Suprapubic skin (tissue), 4 donors: ENCODE measurements around the gene CHAC1.

Source experiments
- POLR2A ChIP-seq, 2 donors: fragments of 450-650 bp; IDR thresholded peaks; one replicate each; pipeline ENCODE4 v1.6.1; 2017; ENCODE audit warnings: antibody characterized with exemption in 2 of 2, mild to moderate bottlenecking in 2 of 2, moderate library complexity in 2 of 2
- POLR2AphosphoS5 ChIP-seq, 3 donors: sonication (generic); formaldehyde crosslinking; IDR thresholded peaks; one replicate each; pipeline ENCODE4 v1.6.1; 2017; ENCODE audit warnings: antibody characterized with exemption in 3 of 3
- TF ChIP-seq, protein P1 (sequence below), 2 donors: fragments of 200-600 bp in 1 of 2; fragments of 450-650 bp in 1 of 2; sonication (generic) in 1 of 2; IDR thresholded peaks; one replicate each; pipeline ENCODE4 v1.5.1; 2016 to 2019; ENCODE audit warnings: antibody characterized with exemption in 2 of 2, mild to moderate bottlenecking in 1 of 2, moderate library complexity in 1 of 2

DNA sequence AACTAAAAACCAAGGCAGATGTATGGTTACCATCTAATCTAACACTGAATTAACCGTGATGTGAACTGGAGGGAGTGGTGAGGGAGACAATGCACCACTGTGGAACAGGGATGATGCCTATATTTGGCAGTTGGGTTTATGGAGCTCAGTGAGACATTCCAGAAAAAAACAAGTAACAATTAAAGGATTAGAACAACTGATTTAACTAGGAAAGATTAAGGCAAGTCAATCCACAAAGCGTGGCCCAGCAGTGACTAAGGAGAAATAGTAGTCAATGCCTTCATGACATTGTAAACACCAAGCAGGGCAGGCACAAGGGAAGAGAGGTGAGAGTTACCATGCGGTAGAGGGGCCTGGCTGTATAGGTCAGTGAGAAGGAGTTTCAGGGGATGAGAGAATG, 38.1 kb downstream of the CHAC1 start:
- TF ChIP-seq POLR2AphosphoS5 (IDR thresholded peaks at IDR 0.05) (no peak), POLR2A (IDR thresholded peaks at IDR 0.05) (no peak)
- TF ChIP-seq, protein P1, sequence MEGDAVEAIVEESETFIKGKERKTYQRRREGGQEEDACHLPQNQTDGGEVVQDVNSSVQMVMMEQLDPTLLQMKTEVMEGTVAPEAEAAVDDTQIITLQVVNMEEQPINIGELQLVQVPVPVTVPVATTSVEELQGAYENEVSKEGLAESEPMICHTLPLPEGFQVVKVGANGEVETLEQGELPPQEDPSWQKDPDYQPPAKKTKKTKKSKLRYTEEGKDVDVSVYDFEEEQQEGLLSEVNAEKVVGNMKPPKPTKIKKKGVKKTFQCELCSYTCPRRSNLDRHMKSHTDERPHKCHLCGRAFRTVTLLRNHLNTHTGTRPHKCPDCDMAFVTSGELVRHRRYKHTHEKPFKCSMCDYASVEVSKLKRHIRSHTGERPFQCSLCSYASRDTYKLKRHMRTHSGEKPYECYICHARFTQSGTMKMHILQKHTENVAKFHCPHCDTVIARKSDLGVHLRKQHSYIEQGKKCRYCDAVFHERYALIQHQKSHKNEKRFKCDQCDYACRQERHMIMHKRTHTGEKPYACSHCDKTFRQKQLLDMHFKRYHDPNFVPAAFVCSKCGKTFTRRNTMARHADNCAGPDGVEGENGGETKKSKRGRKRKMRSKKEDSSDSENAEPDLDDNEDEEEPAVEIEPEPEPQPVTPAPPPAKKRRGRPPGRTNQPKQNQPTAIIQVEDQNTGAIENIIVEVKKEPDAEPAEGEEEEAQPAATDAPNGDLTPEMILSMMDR (IDR thresholded peaks at IDR 0.05), result no peak
